ENCODE results near the gene TMEM63B.

DNA sequence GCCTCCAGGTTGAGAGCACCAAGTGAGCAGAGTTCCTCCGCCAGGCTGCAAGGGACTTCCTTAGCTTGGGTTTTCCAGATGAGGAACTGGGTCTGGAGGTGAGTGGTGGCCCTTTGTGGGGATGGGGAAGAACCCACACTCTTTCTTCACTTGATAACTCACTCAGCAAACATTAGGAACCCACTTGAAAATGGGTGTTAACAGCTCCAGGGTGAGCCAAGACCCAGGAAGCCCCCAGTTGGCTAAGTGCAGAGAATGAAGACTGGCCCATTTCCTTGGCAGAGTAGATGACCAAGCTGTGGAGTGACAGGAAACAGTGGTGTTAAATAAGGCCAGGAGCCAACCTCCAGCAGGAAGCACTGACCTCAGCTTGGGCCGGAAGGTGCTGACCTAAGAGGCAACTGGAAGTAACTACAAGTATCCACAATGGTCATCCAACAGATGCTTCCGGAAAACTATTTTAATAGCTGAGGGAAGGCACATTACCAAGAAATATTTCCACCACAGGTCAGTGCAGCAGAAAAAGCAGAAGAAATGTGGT, 22.8 kb upstream of the TMEM63B start:
- no peak for TF ChIP-seq POLR2A (IDR thresholded peaks at IDR 0.05)
- TF ChIP-seq, protein P1, sequence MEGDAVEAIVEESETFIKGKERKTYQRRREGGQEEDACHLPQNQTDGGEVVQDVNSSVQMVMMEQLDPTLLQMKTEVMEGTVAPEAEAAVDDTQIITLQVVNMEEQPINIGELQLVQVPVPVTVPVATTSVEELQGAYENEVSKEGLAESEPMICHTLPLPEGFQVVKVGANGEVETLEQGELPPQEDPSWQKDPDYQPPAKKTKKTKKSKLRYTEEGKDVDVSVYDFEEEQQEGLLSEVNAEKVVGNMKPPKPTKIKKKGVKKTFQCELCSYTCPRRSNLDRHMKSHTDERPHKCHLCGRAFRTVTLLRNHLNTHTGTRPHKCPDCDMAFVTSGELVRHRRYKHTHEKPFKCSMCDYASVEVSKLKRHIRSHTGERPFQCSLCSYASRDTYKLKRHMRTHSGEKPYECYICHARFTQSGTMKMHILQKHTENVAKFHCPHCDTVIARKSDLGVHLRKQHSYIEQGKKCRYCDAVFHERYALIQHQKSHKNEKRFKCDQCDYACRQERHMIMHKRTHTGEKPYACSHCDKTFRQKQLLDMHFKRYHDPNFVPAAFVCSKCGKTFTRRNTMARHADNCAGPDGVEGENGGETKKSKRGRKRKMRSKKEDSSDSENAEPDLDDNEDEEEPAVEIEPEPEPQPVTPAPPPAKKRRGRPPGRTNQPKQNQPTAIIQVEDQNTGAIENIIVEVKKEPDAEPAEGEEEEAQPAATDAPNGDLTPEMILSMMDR (IDR thresholded peaks at IDR 0.05): no peak
